Ascending aorta (tissue), 2 donors: Measurements from ENCODE around the gene CLDN14. TPM values are rescaled to one million over a fixed set of nuclear protein-coding genes. Genes with fewer than 3 reads are reported as not detected.

Experiments used
- DNase-seq, 2 donors: peaks; one replicate each; pipeline ENCODE4 v3.0.0-alpha.2; 2019; ENCODE audit warnings: low spot score in 2 of 2
- H3K27ac ChIP-seq, 2 donors: fragments of 200-600 bp; sonication (generic); one replicate each; pipeline ENCODE4 v1.5.1; 2016 to 2017; ENCODE audit warnings: mild to moderate bottlenecking in 1 of 2
- H3K27me3 ChIP-seq: fragments of 200-600 bp; sonication (generic); one replicate; pipeline ENCODE4 v1.5.1; 2017
- H3K36me3 ChIP-seq, 2 donors: fragments of 200-600 bp; sonication (generic); one replicate each; pipeline ENCODE4 v1.5.1; 2016
- H3K4me1 ChIP-seq, 2 donors: fragments of 200-600 bp; sonication (generic); one replicate each; pipeline ENCODE4 v1.5.1; 2016 to 2017; ENCODE audit warnings: mild to moderate bottlenecking in 1 of 2
- H3K4me3 ChIP-seq, 2 donors: fragments of 200-600 bp; sonication (generic); one replicate each; pipeline ENCODE4 v1.5.1; 2016 to 2017; ENCODE audit warnings: mild to moderate bottlenecking in 1 of 2
- H3K9me3 ChIP-seq, 2 donors: fragments of 200-600 bp; sonication (generic); one replicate each; pipeline ENCODE4 v1.5.1; 2016
- intact Hi-C: fragments of 100-400 bp; cut with DNase I; formaldehyde crosslinking; loops from one replicate; pipeline ENCODE4 v1.15.1; 2023
- total RNA-seq: library from RNA; depleted of rRNA; stranded (reverse); fragments of >200 nt; gene quantifications from one replicate; pipeline ENCODE4 v1.1.0, GENCODE V29; 2016
- TF ChIP-seq, protein P1 (sequence below), 3 experiments: fragments of 200-600 bp in 2 of 3; fragments of 450-650 bp in 1 of 3; sonication (generic) in 2 of 3; IDR thresholded peaks; one replicate each; pipeline ENCODE4 v1.5.1; 2016 to 2019; ENCODE audit warnings: antibody characterized with exemption in 3 of 3, mild to moderate bottlenecking in 1 of 3, moderate library complexity in 1 of 3

CLDN14 gene
- total RNA-seq, 1 donor from 2014 or later: not detected

DNA sequence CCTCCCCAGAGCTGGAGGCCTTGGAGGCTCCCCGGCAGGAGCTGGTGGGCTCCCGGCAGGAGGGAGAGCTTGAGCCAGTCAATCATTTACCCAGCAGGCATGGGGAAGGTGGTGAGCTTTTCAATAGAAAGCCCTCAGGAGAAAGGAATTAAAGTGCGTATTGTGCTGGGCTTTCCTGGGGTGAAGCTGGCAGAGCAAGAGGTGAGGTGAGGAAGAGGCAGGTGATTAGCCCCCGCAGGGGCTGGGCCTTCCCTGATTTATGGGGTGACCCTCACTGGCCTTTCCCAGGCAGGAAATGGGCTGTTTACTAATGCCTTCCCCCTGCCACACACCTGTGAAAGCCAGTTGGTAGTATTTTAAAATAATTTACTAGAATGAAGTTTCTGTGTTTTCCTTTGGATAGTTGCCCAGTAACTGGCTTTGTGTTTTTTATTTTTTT is 25.8 kb downstream of the CLDN14 start:
- intact Hi-C loops: no loop called here
- no peaks in the 10 kb centered on the region for H3K36me3 ChIP-seq
- H3K27me3 ChIP-seq: no peaks in the 10 kb centered on the region
- H3K9me3 ChIP-seq: no peaks in the 10 kb centered on the region
- TF ChIP-seq, protein P1, sequence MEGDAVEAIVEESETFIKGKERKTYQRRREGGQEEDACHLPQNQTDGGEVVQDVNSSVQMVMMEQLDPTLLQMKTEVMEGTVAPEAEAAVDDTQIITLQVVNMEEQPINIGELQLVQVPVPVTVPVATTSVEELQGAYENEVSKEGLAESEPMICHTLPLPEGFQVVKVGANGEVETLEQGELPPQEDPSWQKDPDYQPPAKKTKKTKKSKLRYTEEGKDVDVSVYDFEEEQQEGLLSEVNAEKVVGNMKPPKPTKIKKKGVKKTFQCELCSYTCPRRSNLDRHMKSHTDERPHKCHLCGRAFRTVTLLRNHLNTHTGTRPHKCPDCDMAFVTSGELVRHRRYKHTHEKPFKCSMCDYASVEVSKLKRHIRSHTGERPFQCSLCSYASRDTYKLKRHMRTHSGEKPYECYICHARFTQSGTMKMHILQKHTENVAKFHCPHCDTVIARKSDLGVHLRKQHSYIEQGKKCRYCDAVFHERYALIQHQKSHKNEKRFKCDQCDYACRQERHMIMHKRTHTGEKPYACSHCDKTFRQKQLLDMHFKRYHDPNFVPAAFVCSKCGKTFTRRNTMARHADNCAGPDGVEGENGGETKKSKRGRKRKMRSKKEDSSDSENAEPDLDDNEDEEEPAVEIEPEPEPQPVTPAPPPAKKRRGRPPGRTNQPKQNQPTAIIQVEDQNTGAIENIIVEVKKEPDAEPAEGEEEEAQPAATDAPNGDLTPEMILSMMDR (IDR thresholded peaks at IDR 0.05): no peak
- H3K4me3 ChIP-seq: no peak overlapping the region
- DNase-seq: no peak
- peaks cover 0 to 5% of the 10 kb centered on the region in 2 donors for H3K4me1 ChIP-seq
- peak overlapping the region in 1 of 2 donors; percentile 46 for H3K27ac ChIP-seq

DNA sequence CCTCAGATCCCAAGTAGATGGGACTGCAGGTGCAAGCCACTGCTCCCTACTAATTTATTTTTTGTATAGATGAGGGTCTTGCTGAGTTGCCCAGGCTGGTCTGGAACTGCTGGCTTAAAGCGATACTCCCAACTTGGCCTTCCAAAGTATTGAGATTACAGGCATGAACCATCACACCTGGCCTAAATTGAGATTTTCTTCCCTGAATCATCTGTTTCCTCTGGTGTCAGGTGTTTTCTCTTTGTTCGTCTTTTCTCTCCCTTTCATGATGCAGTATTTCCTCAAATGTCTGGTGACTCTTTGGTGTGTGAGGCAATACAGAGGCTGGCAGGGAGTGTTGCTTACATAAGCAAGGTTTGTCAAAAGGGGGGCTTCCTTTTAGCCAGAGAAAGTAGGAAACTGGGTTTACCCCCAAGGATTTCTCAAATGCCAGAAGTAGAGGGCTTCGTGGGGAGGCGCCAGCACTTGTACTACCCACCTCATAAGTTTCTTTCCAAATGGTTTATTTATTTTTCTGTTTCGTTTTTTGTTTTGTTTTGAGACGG is 27.6 kb downstream of the CLDN14 start:
- Histone ChIP-seq H3K4me3 (no peak overlapping the region), H3K27ac (no peak overlapping the region), H3K27me3 (no peaks in the 10 kb centered on the region), H3K9me3 (no peaks in the 10 kb centered on the region), H3K4me1 (peaks cover 0 to 5% of the 10 kb centered on the region in 2 donors), H3K36me3 (no peaks in the 10 kb centered on the region)
- TF ChIP-seq, protein P1 (IDR thresholded peaks at IDR 0.05): no peak
- no peak for DNase-seq
- intact Hi-C loops: no loop called here

DNA sequence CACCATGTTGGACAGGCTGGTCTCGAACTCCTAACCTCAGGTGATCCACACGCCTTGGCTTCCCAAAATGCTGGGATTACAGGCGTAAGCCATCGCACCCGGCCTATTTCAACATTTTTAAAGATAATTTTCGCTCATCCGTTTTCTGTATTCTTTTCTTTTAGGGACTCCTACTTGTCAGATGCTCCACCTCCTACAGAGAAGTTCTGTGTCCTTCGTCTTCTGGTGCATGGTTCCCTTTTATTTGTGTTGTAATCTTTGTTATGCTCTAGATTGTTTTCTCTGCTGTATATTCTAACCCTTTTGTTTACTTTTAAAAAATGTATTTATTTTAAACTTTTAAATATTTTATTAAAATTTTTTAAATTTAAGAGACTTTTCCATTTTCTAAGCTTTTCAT is 28.4 kb downstream of the CLDN14 start:
- Histone ChIP-seq H3K27ac (no peak overlapping the region), H3K27me3 (no peaks in the 10 kb centered on the region), H3K9me3 (no peaks in the 10 kb centered on the region), H3K36me3 (no peaks in the 10 kb centered on the region), H3K4me1 (peaks cover 0 to 5% of the 10 kb centered on the region in 2 donors), H3K4me3 (no peak overlapping the region)
- DNase-seq: no peak
- intact Hi-C loops: no loop called here
- TF ChIP-seq, protein P1 (IDR thresholded peaks at IDR 0.05): no peak

DNA sequence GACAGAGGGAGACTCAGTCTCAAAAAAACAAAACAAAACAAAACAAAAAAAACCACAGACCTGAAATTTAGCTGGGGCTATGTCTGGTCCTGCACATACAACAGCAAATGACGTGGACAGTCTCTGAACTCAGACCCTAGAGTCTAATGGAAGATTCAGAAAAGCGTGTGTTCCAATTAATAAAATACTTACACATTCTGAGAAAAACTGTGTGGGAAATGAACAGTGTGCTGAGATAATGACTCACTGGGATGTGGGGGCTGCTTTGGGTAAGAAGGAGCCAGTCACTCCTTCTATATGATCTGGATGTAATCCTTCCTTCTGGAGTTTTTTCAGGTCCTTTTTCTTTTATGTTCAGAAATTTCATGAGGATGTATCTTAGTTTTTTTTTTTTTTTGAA is 29.4 kb downstream of the CLDN14 start:
- H3K36me3 ChIP-seq: no peaks in the 10 kb centered on the region
- intact Hi-C loops: no loop called here
- peaks cover 0 to 5% of the 10 kb centered on the region in 2 donors for H3K4me1 ChIP-seq
- H3K4me3 ChIP-seq: no peak overlapping the region
- H3K9me3 ChIP-seq: no peaks in the 10 kb centered on the region
- DNase-seq: no peak
- H3K27me3 ChIP-seq: no peaks in the 10 kb centered on the region
- TF ChIP-seq, protein P1 (IDR thresholded peaks at IDR 0.05): no peak
- no peak overlapping the region for H3K27ac ChIP-seq

DNA sequence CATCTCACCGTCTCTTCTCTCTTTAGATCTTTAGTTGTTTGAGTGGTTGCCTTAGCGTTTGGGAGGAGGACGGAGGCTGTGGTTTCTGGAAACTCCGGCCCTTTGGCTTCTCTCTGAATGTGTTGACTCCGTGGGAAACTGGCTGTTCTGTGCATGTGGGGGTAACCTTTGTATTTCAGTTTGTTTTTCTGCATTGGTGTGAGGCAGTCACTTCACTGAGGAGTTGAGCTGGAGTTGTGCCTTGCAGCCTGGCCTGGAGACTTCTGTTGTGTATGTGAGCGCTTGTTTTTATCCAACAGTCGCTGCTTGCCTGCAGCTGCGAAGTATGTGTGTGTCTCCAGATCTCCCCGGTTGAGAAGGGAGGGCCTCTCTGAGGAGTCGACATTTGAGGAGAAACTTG is 33.6 kb downstream of the CLDN14 start:
- Histone ChIP-seq H3K9me3 (no peaks in the 10 kb centered on the region), H3K36me3 (no peaks in the 10 kb centered on the region), H3K27me3 (no peaks in the 10 kb centered on the region), H3K27ac (no peak overlapping the region), H3K4me1 (no peaks in the 10 kb centered on the region), H3K4me3 (no peak overlapping the region)
- intact Hi-C loops: no loop called here
- TF ChIP-seq, protein P1 (IDR thresholded peaks at IDR 0.05): no peak
- no peak for DNase-seq

DNA sequence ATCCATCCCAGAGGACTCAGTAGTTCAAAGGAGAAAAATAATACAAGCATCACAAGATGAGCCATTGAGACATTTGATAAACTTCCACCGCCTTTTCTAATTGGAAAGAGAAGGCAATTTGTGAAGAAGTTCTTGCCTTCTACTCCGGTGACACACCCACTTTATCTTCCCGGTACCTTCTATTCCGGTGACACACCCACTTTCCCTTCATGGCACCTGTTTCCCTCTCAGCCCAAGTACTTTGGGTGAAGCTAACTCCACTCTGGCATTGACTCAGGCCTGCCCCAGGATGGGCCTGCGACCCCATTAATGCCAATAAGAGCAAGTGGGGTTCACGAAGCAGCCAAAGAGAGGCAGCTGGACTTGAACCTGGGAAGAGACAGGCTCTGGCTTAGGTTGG is 38.2 kb downstream of the CLDN14 start:
- no peaks in the 10 kb centered on the region for H3K4me1 ChIP-seq
- no peak overlapping the region for H3K4me3 ChIP-seq
- intact Hi-C loops: no loop called here
- no peak overlapping the region for H3K27ac ChIP-seq
- no peaks in the 10 kb centered on the region for H3K27me3 ChIP-seq
- no peaks in the 10 kb centered on the region for H3K9me3 ChIP-seq
- TF ChIP-seq, protein P1 (IDR thresholded peaks at IDR 0.05): no peak
- H3K36me3 ChIP-seq: no peaks in the 10 kb centered on the region
- no peak for DNase-seq
